ENCODE results near the gene KCNIP1.

The KCNIP1 gene

GRCh38 chr5:170651604-170652277 is 147.9 kb downstream of the KCNIP1 start:
- DNase-seq, result no peak

- DNase-seq, result no peak
Observed at GRCh38 chr5:170655476-170655875, 151.7 kb downstream of the KCNIP1 start.

- DNase-seq, result no peak
Observed at GRCh38 chr5:170655920-170656319, 152.1 kb downstream of the KCNIP1 start.

GRCh38 chr5:170656346-170656745 is 152.5 kb downstream of the KCNIP1 start:
- no peak for DNase-seq

DNA sequence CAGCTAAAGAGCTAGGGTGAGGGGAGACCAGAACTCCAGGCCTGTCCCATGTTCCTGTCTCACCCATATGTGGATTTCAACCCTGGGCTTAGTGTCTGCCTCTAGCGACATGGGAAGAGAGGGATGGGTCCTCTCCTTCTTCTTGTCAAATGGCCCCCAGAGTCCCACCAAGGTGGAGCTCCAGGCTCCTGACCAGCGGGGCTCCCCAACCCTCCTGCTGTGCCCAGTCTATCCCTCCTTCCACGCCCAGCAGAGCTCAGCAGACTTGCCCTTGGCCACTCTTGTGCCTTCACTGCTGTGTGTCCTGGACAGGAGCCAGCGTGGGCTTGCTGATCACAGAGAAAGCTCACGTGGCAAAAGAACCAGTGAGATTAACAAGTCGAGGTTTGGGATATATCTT is 156.7 kb downstream of the KCNIP1 start:
- no peak for DNase-seq

DNA sequence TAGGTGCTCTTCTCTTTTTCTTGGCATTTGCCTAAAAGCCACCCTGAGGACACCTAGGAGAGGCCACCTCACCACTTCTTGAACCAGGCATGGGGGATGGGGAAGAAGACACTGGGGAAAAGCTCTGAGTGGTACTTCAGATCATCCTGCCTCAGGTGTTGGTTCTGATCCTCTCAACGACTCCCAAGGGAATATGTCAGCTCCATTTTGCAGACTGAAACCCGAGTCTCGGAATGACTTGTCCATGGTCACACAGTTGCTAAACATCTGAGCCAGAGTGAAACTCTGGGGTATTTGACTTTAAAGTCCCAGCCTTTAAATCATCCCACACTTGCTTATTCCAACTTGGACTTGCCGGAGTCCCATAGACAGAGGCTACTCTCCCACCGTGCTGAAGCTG is 159.1 kb downstream of the KCNIP1 start:
- no peak for DNase-seq

GRCh38 chr5:170678811-170679210 is 175.0 kb downstream of the KCNIP1 start:
- no peak for DNase-seq

DNA sequence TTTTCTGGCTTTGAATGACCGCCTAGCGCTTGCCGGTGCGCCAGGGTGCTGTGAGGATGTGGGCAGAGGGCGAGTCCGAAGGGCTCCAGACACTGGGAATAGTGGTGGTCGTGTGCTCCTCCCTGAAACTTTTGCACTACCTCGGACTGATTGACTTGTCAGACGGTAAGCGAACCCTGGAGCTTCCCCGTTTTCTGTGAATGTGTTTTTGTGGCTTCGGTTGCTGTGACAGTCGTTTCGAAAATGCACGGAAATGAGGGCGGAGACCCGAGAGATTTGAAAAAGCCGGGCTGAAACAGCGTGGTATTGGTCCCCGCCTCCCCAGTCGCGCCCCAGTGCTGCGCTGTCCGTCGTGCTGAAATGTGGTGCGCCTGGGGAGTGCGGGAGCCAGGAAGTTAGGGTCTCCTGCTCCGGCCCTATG is 177.2 kb downstream of the KCNIP1 start:
- DNase-seq, result no peak

GRCh38 chr5:170691657-170692056 is 187.8 kb downstream of the KCNIP1 start:
- peak; percentile 43 for DNase-seq

DNA sequence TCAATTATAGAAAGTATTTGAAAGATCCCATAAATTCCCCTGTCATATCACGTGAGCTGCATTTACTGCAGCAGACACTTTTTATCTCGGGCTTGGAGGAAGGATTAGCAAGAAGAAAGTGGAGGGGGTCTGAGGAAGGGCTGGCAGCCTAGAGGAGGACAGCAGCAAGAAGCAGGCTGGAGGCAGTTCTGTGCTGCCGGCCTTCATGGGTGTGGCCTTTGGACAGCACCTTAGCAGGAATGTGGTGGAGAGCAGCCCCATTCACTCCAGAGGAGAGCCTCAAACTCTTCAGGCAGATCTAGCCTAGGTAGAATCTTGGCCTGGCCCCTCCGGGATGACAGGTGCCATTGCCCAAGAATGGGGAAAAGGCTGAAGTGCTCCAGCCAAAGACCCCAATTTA is 189.9 kb downstream of the KCNIP1 start:
- no peak for DNase-seq

- DNase-seq, result no peak
Observed at GRCh38 chr5:170694911-170695310, 191.1 kb downstream of the KCNIP1 start.

GRCh38 chr5:170697031-170697430 is 193.2 kb downstream of the KCNIP1 start:
- DNase-seq, result no peak

- no peak for DNase-seq
Observed at GRCh38 chr5:170700503-170700902, 196.7 kb downstream of the KCNIP1 start.

GRCh38 chr5:170701334-170701733 is 197.5 kb downstream of the KCNIP1 start:
- no peak for DNase-seq

GRCh38 chr5:170704417-170705192 is 200.8 kb downstream of the KCNIP1 start:
- DNase-seq, result no peak

DNA sequence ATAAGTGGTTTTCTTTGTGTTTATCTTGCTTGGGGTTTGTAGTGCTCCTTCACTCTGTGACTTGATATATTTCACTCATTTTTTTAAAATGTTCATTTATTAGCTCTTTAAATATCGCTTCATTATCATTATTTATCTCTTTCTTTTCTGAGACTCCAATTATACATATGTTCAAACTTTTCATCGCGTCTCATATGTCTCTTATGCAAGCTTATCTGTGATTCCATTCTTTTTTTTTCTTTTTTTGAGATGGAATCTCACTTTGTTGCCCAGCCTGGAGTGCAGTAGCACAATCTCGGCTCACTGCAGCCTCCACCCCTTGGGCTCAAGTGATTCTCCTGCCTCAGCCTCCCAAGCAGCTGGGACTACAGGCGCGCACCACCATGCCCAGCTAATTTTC is 205.8 kb downstream of the KCNIP1 start:
- DNase-seq, result no peak

DNA sequence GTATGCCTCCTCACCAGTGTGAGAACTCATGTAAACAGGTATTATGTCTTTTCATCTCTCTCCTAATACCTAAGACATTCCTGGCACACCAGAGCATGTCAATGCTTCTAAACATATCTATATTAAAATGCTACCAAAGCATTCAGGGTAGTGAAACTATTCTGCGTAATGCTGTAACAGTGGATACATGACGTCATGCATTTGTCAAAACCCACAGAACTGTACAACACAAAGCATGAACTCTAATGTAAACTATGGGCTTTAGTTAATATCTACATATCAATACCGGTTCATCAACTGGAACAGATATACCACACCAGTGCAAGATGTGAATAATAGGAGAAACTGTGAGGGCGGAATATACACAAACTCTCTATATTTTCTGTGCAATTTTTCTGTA is 207.5 kb downstream of the KCNIP1 start:
- DNase-seq, result no peak

DNA sequence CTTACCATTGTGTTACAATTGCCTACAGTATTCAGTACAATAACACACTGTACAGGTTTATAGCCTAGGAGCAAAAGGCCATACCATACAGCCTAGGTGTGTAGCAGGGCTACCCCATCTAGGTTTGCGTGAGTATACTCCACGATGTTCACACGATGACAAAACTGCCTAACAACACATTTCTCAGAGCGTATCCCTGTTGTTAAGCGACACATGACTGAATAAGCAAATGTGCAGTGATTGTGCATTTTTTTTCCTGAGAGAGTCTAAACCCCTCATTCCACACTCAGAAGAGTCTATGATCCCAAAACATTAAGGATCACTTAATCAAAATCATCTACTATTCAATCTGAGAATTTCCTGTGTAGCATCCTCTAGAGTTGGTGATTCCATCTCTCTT is 211.3 kb downstream of the KCNIP1 start:
- no peak for DNase-seq

GRCh38 chr5:170716396-170716795 is 212.6 kb downstream of the KCNIP1 start:
- DNase-seq, result no peak

DNA sequence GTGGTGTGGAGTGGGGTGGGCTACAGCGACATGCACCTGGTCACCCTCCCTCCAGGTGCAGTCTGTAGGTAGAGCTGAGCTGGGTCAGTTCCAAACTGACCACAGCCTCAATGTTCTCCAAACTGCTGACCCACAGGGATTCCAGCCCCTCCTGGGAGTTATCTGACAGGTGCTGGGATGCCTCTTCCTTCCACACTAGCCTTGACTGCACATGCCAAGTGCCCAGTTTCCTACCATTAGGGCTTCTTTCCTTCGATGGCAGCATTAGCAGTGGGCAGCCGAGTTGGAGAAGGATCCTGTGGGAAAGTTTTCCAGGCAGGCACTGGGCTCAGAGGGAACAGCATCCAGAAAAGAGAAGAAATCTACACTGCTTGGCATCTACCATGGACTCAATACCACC is 215.7 kb downstream of the KCNIP1 start:
- DNase-seq, result no peak

DNA sequence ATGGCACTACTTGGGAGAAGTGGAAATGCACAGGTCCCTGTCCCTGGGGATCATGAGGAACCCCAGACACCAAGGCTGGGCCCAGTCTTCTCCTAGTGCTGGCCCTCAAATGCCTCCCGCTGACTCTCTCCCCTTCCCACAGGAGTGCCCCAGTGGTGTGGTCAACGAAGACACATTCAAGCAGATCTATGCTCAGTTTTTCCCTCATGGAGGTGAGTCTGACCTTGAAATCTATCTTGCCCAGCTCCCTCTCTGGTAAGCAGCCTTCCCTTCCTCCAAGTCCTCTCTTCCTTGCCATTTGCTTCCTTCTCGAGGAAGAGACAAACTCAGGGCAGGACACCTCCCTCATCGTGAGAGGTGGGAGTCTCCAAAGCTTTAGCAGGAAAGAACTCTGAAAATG is 216.4 kb downstream of the KCNIP1 start:
- DNase-seq, result no peak

GRCh38 chr5:170720984-170721383 is 217.2 kb downstream of the KCNIP1 start:
- DNase-seq, result no peak

DNA sequence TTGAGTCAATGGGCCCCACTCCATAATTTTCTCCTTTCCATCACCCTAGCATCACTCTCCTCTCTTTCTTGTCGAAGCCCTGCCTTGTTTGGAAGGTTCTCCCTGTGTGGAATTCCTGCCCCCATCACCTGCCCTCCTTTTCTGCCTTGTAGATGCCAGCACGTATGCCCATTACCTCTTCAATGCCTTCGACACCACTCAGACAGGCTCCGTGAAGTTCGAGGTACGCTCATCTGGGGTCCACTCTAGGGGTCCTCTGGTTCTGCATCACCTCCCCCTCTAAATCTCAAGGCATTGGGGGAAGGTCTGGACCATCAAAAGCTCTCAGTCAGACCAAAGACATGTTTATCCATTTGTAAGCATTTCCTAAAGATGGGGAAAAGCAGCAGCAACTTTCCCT is 217.9 kb downstream of the KCNIP1 start:
- DNase-seq, result no peak

GRCh38 chr5:170722316-170722715 is 218.5 kb downstream of the KCNIP1 start:
- DNase-seq, result no peak

GRCh38 chr5:170731052-170731451 is 227.2 kb downstream of the KCNIP1 start:
- DNase-seq, result no peak

Data from NCI-H1694 treated with DMSO at 0.1 percent for 48 hours (cell line).